Measurements from ENCODE around the gene SYT6. TPM values are rescaled to one million over a fixed set of nuclear protein-coding genes. Genes with fewer than 3 reads are reported as not detected.
A peak's percentile ranks its signal among the peaks of the same experiment; 100 is the strongest.

Gene SYT6
- total and polyA plus RNA-seq, 7 experiments from 2014 or later = not detected

DNA sequence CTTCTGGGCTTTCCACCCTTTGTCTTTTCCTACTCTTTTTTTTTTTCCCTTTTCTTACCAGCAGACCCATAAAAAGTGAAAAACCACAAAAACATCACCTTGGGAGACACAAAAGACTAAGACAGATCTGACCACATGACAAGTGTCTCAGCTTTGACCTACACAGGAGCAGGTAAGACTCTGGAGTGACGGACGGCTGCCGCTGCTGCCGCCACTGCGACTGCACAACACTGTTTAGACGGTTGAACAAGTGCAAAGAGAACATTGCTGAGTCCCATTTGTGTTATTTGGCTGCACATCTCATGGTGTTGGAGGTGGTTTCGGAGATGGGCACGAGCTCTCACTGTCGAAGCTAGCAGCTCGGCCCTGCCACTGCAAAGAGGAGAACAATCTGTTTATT is 62.0 kb downstream of the SYT6 start:
- H3K4me3 ChIP-seq (ENCODE audit: low read length) = no peak overlapping the region
- peaks cover 0 to 7% (median 4%) of the 10 kb centered on the region in 5 donors for H3K27me3 Mint-ChIP-seq
- peaks cover 0 to 11% (median 7%) of the 10 kb centered on the region in 7 donors for H3K4me1 Mint-ChIP-seq
- H3K27ac ChIP-seq (ENCODE audit: low read depth, low read length) = no peak overlapping the region
- intact Hi-C loops (cut with micrococcal nuclease) = no loop called here
- no peak overlapping the region for H3K4me3 Mint-ChIP-seq
- no peaks in the 10 kb centered on the region for H3K9me3 ChIP-seq (ENCODE audit: control insufficient read depth in 2 of 3, low read length in 3 of 3)
- H3K4me1 ChIP-seq (ENCODE audit: control insufficient read depth in 2 of 2, insufficient read depth in 2 of 2, low read length in 2 of 2) = no peaks in the 10 kb centered on the region
- no peaks in the 10 kb centered on the region for H3K36me3 Mint-ChIP-seq
- no peak overlapping the region for H3K27ac Mint-ChIP-seq
- ATAC-seq (no peak), DNase-seq (no peak)
- H3K27me3 ChIP-seq (ENCODE audit: control insufficient read depth in 2 of 2, insufficient read depth in 2 of 2, low read length in 2 of 2) = no peaks in the 10 kb centered on the region
- H3K9me3 Mint-ChIP-seq = no peaks in the 10 kb centered on the region
- POLR2A ChIA-PET = no interaction called here
- CTCF ChIA-PET = no interaction called here
- no peaks in the 10 kb centered on the region for H3K36me3 ChIP-seq (ENCODE audit: control insufficient read depth in 2 of 3, insufficient read depth in 3 of 3, low read length in 3 of 3)

DNA sequence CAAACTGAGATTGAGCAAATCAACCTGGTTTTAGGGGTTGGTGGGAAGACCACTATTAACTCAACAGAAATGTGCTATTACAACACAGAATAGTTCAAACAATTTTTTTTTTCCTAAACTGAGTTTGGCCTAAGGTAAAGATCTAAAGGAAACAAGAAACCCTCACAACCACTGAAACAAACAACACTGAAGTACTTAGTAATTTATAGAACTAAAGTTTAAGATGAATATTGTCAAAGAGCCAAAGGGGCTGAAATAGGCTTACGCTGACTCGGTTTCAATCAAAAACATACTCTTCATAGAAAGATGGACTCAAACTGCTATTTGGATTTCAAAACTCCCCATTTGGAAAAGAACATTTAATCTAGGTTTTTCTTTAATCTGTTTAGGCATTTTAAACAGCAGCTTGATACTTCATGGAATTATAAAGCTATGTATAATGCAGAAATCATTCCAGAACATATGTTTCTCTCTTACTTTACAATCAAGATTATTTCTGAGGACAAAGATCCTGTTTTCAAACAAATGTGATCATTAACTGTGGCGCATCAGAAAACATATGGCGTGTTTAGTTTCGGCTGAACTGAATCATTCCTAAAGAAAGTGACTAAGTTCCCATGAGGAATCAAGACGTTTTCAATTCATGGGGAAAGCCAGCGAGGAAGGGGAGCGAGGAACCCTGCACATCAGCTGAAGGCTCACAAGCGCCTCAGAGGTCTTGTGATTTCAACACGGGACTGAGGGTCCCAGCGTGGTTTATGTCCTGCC is 62.7 kb downstream of the SYT6 start:
- H3K36me3 ChIP-seq (ENCODE audit: control insufficient read depth in 2 of 3, insufficient read depth in 3 of 3, low read length in 3 of 3) = no peaks in the 10 kb centered on the region
- no peak overlapping the region for H3K4me3 ChIP-seq (ENCODE audit: low read length)
- peaks cover 0 to 11% (median 7%) of the 10 kb centered on the region in 7 donors for H3K4me1 Mint-ChIP-seq
- H3K36me3 Mint-ChIP-seq = no peaks in the 10 kb centered on the region
- H3K27ac ChIP-seq (ENCODE audit: low read depth, low read length) = no peak overlapping the region
- no peaks in the 10 kb centered on the region for H3K9me3 Mint-ChIP-seq
- POLR2A ChIA-PET = no interaction called here
- H3K4me1 ChIP-seq (ENCODE audit: control insufficient read depth in 2 of 2, insufficient read depth in 2 of 2, low read length in 2 of 2) = no peaks in the 10 kb centered on the region
- no peak overlapping the region for H3K27ac Mint-ChIP-seq
- no peak for ATAC-seq
- peaks cover 0 to 7% (median 4%) of the 10 kb centered on the region in 5 donors for H3K27me3 Mint-ChIP-seq
- CTCF ChIA-PET = no interaction called here
- intact Hi-C loops (cut with micrococcal nuclease) = no loop called here
- H3K4me3 Mint-ChIP-seq = no peak overlapping the region
- no peaks in the 10 kb centered on the region for H3K9me3 ChIP-seq (ENCODE audit: control insufficient read depth in 2 of 3, low read length in 3 of 3)
- DNase-seq = no peak
- no peaks in the 10 kb centered on the region for H3K27me3 ChIP-seq (ENCODE audit: control insufficient read depth in 2 of 2, insufficient read depth in 2 of 2, low read length in 2 of 2)

DNA sequence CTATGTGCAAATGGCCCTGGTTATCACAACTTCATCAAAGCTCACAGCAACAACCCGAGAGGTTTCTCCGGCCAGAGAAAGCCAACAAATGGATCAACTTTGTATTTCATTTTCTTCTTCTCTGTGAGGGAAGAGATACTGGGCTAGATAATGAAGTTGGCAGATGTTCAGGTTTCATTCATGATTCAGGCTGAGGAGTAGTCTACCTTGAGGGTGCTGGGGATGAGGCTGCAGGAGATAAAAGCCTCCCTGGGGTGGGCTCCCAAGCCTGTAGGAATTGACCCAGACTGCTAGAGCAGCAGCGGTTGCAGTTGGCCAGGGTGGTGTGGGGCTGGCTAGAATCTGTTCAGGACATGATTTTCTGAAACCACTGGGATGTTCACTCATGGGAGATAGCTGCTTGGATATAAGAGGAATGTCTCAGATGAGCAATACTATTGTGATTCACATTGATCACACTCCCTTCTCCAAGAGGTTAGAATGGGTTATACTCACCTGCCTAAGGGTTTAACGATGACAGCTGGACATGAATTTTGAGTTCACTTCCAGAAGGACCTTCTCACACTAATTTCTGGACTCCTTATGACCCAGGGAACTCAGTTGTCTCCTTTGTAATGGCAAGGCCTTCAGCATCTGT is 64.0 kb downstream of the SYT6 start:
- DNase-seq = no peak
- peaks cover 0 to 7% (median 4%) of the 10 kb centered on the region in 5 donors for H3K27me3 Mint-ChIP-seq
- Histone ChIP-seq H3K27ac (ENCODE audit: low read depth, low read length) (no peak overlapping the region), H3K4me3 (ENCODE audit: low read length) (no peak overlapping the region), H3K27me3 (ENCODE audit: control insufficient read depth in 2 of 2, insufficient read depth in 2 of 2, low read length in 2 of 2) (no peaks in the 10 kb centered on the region), H3K4me1 (ENCODE audit: control insufficient read depth in 2 of 2, insufficient read depth in 2 of 2, low read length in 2 of 2) (no peaks in the 10 kb centered on the region), H3K9me3 (ENCODE audit: control insufficient read depth in 2 of 3, low read length in 3 of 3) (no peaks in the 10 kb centered on the region), H3K36me3 (ENCODE audit: control insufficient read depth in 2 of 3, insufficient read depth in 3 of 3, low read length in 3 of 3) (no peaks in the 10 kb centered on the region)
- H3K4me3 Mint-ChIP-seq = no peak overlapping the region
- no peak overlapping the region for H3K27ac Mint-ChIP-seq
- ATAC-seq = no peak
- ChIA-PET POLR2A (no interaction called here), CTCF (no interaction called here)
- no peaks in the 10 kb centered on the region for H3K9me3 Mint-ChIP-seq
- H3K36me3 Mint-ChIP-seq = no peaks in the 10 kb centered on the region
- intact Hi-C loops (cut with micrococcal nuclease) = no loop called here
- H3K4me1 Mint-ChIP-seq = peaks cover 0 to 11% (median 7%) of the 10 kb centered on the region in 7 donors

DNA sequence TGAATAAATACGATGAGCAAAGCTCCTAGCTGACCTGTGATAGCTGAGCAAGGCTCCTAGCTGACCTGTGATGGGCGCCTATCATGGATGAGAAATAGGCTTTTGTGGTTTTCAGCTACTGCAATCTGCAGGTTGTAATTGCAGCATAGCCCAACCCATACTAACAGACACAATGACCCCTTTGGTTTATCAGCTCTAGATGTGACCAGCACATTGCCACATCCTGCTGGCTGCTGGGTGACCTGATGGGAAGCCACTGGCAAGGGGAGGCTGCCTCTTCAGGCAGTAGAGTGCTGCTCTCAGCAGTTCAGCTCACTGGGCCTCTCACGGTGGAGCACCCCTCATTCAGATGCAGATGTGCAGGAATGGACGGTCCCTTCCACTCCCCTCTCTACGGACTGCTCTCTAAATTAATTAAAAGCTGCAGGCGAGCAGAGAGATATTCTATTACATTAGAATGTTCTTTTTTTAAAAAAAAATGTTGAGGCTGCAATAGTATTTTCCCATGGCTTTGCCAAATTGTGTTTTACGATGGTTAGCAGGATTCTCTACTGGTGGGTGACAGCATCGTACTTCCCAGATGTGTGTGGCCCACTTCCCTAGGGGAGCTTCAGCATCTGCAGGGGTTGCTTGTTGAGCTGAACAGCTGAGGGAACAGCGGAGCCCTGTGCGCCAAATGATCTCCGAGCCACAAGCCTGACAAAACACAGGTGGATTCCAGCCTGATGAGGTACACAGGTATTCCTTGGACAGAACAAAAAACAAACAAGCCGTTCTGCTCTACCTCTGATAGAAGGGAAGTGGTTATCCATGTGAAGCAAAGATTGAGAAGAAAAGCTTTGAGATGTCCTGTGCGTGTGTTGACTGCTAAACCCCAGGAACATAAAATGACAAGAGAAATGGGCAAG is 65.0 kb downstream of the SYT6 start:
- Mint-ChIP-seq H3K4me3 (no peak overlapping the region), H3K27me3 (peaks cover 0 to 10% (median 4%) of the 10 kb centered on the region in 5 donors), H3K4me1 (peaks cover 0 to 11% (median 7%) of the 10 kb centered on the region in 7 donors), H3K27ac (peak overlapping the region in 1 of 9 donors; percentile 11), H3K9me3 (no peaks in the 10 kb centered on the region), H3K36me3 (no peaks in the 10 kb centered on the region)
- Histone ChIP-seq H3K27me3 (ENCODE audit: control insufficient read depth in 2 of 2, insufficient read depth in 2 of 2, low read length in 2 of 2) (no peaks in the 10 kb centered on the region), H3K36me3 (ENCODE audit: control insufficient read depth in 2 of 3, insufficient read depth in 3 of 3, low read length in 3 of 3) (no peaks in the 10 kb centered on the region), H3K27ac (ENCODE audit: low read depth, low read length) (no peak overlapping the region), H3K4me1 (ENCODE audit: control insufficient read depth in 2 of 2, insufficient read depth in 2 of 2, low read length in 2 of 2) (no peaks in the 10 kb centered on the region), H3K4me3 (ENCODE audit: low read length) (no peak overlapping the region), H3K9me3 (ENCODE audit: control insufficient read depth in 2 of 3, low read length in 3 of 3) (no peaks in the 10 kb centered on the region)
- intact Hi-C loops (cut with micrococcal nuclease) = no loop called here
- ATAC-seq (peak; percentile 80), DNase-seq (no peak)
- ChIA-PET CTCF (no interaction called here), POLR2A (no interaction called here)

DNA sequence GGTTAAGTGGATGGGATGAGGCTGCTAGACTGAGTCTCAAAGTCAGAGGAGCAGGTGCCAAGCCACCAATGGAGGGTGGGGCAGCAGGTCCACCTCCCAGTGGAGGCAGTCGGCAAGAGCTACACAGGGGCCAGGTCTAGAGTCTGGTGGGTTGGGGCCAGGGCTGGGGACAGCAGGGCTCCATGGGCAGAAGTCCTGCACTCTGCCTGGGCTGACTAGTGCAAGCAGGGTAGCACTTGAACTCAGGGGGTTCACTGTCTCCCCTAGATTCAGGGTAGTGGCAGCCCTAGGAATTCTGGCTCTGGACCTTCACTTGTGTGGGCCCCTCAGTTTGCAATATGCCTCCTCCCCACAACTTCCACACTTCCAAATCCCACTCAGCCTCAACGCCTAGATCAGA is 66.2 kb downstream of the SYT6 start:
- no peaks in the 10 kb centered on the region for H3K36me3 Mint-ChIP-seq
- H3K27me3 Mint-ChIP-seq = peaks cover 0 to 10% (median 4%) of the 10 kb centered on the region in 5 donors
- Histone ChIP-seq H3K4me3 (ENCODE audit: low read length) (no peak overlapping the region), H3K27ac (ENCODE audit: low read depth, low read length) (no peak overlapping the region), H3K27me3 (ENCODE audit: control insufficient read depth in 2 of 2, insufficient read depth in 2 of 2, low read length in 2 of 2) (no peaks in the 10 kb centered on the region), H3K4me1 (ENCODE audit: control insufficient read depth in 2 of 2, insufficient read depth in 2 of 2, low read length in 2 of 2) (no peaks in the 10 kb centered on the region), H3K36me3 (ENCODE audit: control insufficient read depth in 2 of 3, insufficient read depth in 3 of 3, low read length in 3 of 3) (no peaks in the 10 kb centered on the region), H3K9me3 (ENCODE audit: control insufficient read depth in 2 of 3, low read length in 3 of 3) (no peaks in the 10 kb centered on the region)
- intact Hi-C loops (cut with micrococcal nuclease) = no loop called here
- no peaks in the 10 kb centered on the region for H3K9me3 Mint-ChIP-seq
- peaks cover 0 to 11% (median 7%) of the 10 kb centered on the region in 7 donors for H3K4me1 Mint-ChIP-seq
- ATAC-seq (no peak), DNase-seq (no peak)
- ChIA-PET POLR2A (no interaction called here), CTCF (no interaction called here)
- H3K4me3 Mint-ChIP-seq = no peak overlapping the region
- H3K27ac Mint-ChIP-seq = no peak overlapping the region

DNA sequence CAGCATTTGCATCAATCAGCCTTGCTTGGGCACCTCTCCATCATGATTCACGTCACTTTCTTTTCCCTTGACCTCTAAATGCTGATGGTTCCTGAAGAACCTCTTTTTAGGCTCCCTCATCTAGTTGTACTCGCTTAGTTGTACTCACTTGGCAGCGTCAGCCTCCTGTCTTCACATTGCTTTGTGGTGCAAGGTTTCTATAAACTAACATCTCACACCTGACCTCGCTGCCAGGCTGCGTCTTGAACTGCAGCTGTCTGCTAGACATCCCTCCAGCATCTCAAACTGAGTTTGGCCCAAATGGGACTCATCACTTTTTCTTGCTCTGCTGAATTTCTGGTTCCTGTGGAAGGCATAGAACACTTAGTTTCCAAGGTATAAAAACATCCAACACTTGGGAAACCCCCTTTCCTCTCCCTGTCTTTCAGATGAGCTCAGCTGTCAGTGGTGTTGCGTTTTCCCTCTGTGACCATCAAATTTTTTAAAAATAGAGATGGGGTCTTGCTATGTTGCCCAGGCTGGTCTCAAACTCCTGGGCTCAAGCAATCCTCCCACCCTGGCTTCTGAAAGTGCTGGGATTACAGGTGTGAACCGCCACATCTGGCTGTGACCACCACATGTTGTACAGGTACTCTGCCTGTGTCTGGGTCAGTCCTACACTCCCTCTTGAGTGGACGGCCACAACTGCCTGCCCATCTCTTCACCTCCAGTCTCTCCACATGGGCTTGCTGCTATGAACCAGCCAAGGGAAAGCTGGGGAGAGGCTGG is 66.9 kb downstream of the SYT6 start:
- H3K4me3 ChIP-seq (ENCODE audit: low read length) = no peak overlapping the region
- no peak overlapping the region for H3K27ac ChIP-seq (ENCODE audit: low read depth, low read length)
- DNase-seq (no peak), ATAC-seq (no peak)
- no peaks in the 10 kb centered on the region for H3K36me3 Mint-ChIP-seq
- ChIA-PET CTCF (no interaction called here), POLR2A (no interaction called here)
- H3K4me3 Mint-ChIP-seq = no peak overlapping the region
- peaks cover 0 to 10% (median 4%) of the 10 kb centered on the region in 5 donors for H3K27me3 Mint-ChIP-seq
- intact Hi-C loops (cut with micrococcal nuclease) = no loop called here
- H3K9me3 Mint-ChIP-seq = no peaks in the 10 kb centered on the region
- peaks cover 0 to 11% (median 7%) of the 10 kb centered on the region in 7 donors for H3K4me1 Mint-ChIP-seq
- H3K4me1 ChIP-seq (ENCODE audit: control insufficient read depth in 2 of 2, insufficient read depth in 2 of 2, low read length in 2 of 2) = no peaks in the 10 kb centered on the region
- H3K27ac Mint-ChIP-seq = no peak overlapping the region
- no peaks in the 10 kb centered on the region for H3K36me3 ChIP-seq (ENCODE audit: control insufficient read depth in 2 of 3, insufficient read depth in 3 of 3, low read length in 3 of 3)
- H3K27me3 ChIP-seq (ENCODE audit: control insufficient read depth in 2 of 2, insufficient read depth in 2 of 2, low read length in 2 of 2) = no peaks in the 10 kb centered on the region
- H3K9me3 ChIP-seq (ENCODE audit: control insufficient read depth in 2 of 3, low read length in 3 of 3) = no peaks in the 10 kb centered on the region

Data from naive thymus-derived CD4-positive, alpha-beta T cell (primary cell).